ENCODE measurements around the gene COL1A2.

DNA sequence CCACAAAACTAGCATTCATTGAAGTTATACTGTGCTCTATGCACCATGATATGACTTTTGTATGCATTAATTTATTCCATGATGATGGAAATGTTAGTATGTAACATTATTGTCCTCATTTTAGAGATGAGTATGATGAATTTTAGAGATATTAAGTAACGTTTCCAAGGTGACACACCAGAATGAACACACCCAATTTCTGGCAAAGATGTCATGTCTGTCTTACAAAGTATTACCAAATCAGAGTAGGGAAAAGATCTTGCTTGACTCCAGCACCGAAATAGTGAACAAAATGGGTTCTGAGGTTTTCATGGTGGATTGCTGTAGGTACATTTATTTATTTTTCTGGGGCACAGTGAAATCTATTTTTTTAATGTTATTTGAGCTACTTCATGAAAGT lies 33.8 kb upstream of the COL1A2 start:
- TF ChIP-seq POLR2A (IDR thresholded peaks at IDR 0.05; ENCODE audit: low read depth, low read length) (no peak), TAF1 (IDR thresholded peaks at IDR 0.05; ENCODE audit: borderline replicate concordance, low read depth, low read length) (no peak)
